GM12878 (cell line): Measurements from ENCODE around the gene PRDM7.

ENCODE experiments used
- CEBPB ChIP-seq, 2 experiments: fragments of 150-350 bp in 1 of 2; IDR thresholded peaks; 2 replicates each; pipeline ENCODE4 v1.6.1; 2012 to 2014; ENCODE audit warnings: low read depth in 2 of 2, low read length in 2 of 2, borderline replicate concordance in 1 of 2, inconsistent platforms in 1 of 2
- CTCF ChIP-seq, 3 experiments: IDR thresholded peaks in 2 of 3; conservative IDR thresholded peaks in 1 of 3; 2 replicates each; pipeline ENCODE4 v1.5.1; 2011; ENCODE audit warnings: low read depth in 3 of 3, low read length in 3 of 3, mild to moderate bottlenecking in 3 of 3, control low read depth in 2 of 3, moderate library complexity in 2 of 3, inconsistent platforms in 1 of 3, mixed read lengths in 1 of 3; ENCODE audit not compliant: control insufficient read depth in 2 of 3, insufficient read depth in 1 of 3; ENCODE audit errors: extremely low read depth in 1 of 3
- JUND ChIP-seq: IDR thresholded peaks from 2 replicates; pipeline ENCODE4 v1.6.1; 2012; ENCODE audit warnings: low read depth, mild to moderate bottlenecking, low read length, improper control_type of control experiment, moderate library complexity
- NBN ChIP-seq: fragments of 450-650 bp; IDR thresholded peaks from 2 replicates; pipeline ENCODE4 v1.6.1; 2016
- RAD21 ChIP-seq: IDR thresholded peaks from 2 replicates; pipeline ENCODE4 v1.6.1; 2011; ENCODE audit warnings: mild to moderate bottlenecking, low read depth, low read length, moderate library complexity; ENCODE audit not compliant: insufficient read depth
- TF ChIP-seq, protein P1 (sequence below): IDR thresholded peaks from 2 replicates; pipeline ENCODE4 v1.6.1; 2011; ENCODE audit warnings: low read depth, low read length, improper control_type of control experiment, borderline replicate concordance

GRCh38 chr16:90016339-90016950, 60.7 kb downstream of the PRDM7 start:
- TF ChIP-seq CTCF (IDR thresholded peaks at IDR 0.05 in 2 of 3, conservative IDR thresholded peaks at IDR 0.05 in 1 of 3; ENCODE audit: control insufficient read depth in 2 of 3, extremely low read depth in 1 of 3, insufficient read depth in 1 of 3, low read depth in 3 of 3, low read length in 3 of 3) (no peak), JUND (no peak), RAD21 (no peak), NBN (no peak), CEBPB (IDR thresholded peaks at IDR 0.05; ENCODE audit: borderline replicate concordance in 1 of 2, low read depth in 2 of 2, low read length in 2 of 2) (no peak)
- TF ChIP-seq, protein P1, sequence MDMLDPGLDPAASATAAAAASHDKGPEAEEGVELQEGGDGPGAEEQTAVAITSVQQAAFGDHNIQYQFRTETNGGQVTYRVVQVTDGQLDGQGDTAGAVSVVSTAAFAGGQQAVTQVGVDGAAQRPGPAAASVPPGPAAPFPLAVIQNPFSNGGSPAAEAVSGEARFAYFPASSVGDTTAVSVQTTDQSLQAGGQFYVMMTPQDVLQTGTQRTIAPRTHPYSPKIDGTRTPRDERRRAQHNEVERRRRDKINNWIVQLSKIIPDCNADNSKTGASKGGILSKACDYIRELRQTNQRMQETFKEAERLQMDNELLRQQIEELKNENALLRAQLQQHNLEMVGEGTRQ = no peak
